NCI-H2227 (cell line): ENCODE results near the gene LRTM1.
A peak's percentile ranks its signal among the peaks of the same experiment; 100 is the strongest.

Experiments used
- DNase-seq: peaks from one replicate; lab custom pipeline; 2025; ENCODE audit not compliant: unreplicated experiment; lab: John Stamatoyannopoulos, UW

The LRTM1 gene

GRCh38 chr3:54895613-54896012 lies 32.2 kb downstream of the LRTM1 start:
- DNase-seq: no peak

- no peak for DNase-seq
These were observed 35.7 kb downstream of the LRTM1 start for GRCh38 chr3:54892168-54892567.

GRCh38 chr3:54891540-54891897 lies 36.3 kb downstream of the LRTM1 start:
- DNase-seq: peak; percentile 2

- DNase-seq: no peak
These were observed 38.1 kb downstream of the LRTM1 start for GRCh38 chr3:54889731-54890130.

- no peak for DNase-seq
These were observed 39.0 kb downstream of the LRTM1 start for GRCh38 chr3:54888873-54889272.

- no peak for DNase-seq
These were observed 39.7 kb downstream of the LRTM1 start for GRCh38 chr3:54888162-54888561.

GRCh38 chr3:54882129-54882833 lies 45.6 kb downstream of the LRTM1 start:
- DNase-seq: no peak

GRCh38 chr3:54878145-54878544 lies 49.7 kb downstream of the LRTM1 start:
- DNase-seq: peak; percentile 14

- DNase-seq: no peak
These were observed 50.1 kb downstream of the LRTM1 start for GRCh38 chr3:54877730-54878129.

- DNase-seq: no peak
These were observed 51.2 kb downstream of the LRTM1 start for GRCh38 chr3:54876694-54877093.

GRCh38 chr3:54875596-54876268 lies 52.1 kb downstream of the LRTM1 start:
- no peak for DNase-seq

- DNase-seq: no peak
These were observed 52.9 kb downstream of the LRTM1 start for GRCh38 chr3:54874816-54875556.

- DNase-seq: no peak
These were observed 54.5 kb downstream of the LRTM1 start for GRCh38 chr3:54873059-54874010.

- DNase-seq: no peak
These were observed 56.0 kb downstream of the LRTM1 start for GRCh38 chr3:54871867-54872266.

- DNase-seq: peak; percentile 40
These were observed 57.4 kb downstream of the LRTM1 start for GRCh38 chr3:54870423-54870822.
